GM18861 (cell line): Measurements from ENCODE around the gene CEACAM19.
"Not testable (repeated sequence)": the region's sequence is repeated elsewhere in the genome, so short reads cannot be mapped to it uniquely, and the experiment has no call there.

ENCODE experiments used
- ATAC-seq: cut with Tn5 transposase; IDR thresholded peaks from one replicate; pipeline ENCODE4 v1.9.1; 2021; ENCODE audit not compliant: unreplicated experiment

Gene CEACAM19

DNA sequence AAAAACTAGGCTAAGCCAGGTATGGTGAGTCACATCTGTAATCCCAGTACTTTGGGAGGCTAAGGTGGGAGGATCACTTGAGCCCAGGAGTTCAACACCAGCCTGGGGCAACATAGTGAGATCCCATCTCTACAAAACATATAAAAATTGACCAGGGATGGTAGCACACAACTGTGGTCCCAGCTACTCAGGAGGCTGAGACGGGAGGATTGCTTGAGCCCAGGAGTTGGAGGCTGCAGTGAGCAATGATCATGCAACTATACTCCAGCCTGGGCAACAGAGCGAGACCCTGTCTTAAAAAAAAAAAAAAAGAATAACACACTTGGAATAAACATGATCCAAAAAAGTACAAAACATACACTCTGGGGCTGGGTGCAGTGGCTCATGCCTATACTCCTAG is 1.3 kb upstream of the CEACAM19 start:
- not testable (repeated sequence) for ATAC-seq

DNA sequence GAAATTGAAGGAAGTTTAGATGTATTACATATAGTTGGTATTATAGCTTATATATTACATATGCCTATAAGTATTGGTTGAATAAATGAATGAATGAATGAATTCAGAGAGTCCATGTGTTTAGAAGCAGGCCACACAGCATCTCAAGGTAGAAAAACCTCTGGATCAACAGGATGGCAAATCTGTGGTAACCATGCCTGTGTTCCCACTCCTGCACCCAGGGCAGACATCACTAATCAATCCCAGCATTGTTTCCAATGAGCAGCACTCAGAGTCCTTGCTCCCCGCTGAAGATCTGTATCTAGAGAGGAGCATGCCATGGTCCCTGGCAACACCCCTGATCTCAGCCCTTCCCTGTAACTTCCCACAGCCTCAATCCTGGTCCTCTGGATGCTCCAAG is 944 bp downstream of the CEACAM19 start:
- ATAC-seq: no peak

DNA sequence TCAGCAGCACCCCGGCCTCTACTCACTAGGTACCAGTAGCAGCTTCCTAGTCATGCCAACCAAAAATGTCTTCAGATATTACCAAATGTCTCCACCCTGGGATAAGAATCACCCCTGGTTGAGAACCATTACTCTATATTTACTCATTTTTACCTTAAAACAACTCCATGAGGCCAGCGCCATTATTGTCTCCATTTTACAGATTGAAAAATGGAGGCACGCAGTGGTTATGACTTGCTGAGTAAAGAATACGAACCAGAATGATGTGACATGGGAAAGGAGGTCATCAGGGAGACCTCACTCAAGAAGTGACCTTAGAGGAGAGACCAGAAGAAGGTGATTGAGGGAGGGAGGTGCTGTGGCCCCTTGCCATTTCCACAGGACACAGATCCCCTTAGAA is 2.2 kb downstream of the CEACAM19 start:
- no peak for ATAC-seq

DNA sequence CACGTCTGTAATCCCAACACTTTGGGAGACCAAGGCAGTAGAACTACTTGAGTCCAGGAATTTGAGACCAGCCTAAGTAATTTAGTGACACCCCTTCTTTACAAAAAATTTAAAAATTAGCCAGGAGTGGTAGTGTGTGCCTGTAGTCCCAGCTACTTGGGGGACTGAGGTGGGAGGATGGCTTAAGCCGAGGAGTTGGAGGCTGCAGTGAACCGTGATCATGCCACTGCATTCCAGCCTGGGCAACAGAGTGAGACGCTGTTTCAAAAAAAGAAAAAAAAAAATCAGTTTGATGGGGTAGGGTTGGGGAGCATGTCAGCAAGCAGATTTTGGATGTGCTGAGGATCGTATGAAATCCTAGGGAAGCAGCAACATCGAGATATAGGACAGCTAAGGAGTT is 4.2 kb downstream of the CEACAM19 start:
- ATAC-seq: no peak

DNA sequence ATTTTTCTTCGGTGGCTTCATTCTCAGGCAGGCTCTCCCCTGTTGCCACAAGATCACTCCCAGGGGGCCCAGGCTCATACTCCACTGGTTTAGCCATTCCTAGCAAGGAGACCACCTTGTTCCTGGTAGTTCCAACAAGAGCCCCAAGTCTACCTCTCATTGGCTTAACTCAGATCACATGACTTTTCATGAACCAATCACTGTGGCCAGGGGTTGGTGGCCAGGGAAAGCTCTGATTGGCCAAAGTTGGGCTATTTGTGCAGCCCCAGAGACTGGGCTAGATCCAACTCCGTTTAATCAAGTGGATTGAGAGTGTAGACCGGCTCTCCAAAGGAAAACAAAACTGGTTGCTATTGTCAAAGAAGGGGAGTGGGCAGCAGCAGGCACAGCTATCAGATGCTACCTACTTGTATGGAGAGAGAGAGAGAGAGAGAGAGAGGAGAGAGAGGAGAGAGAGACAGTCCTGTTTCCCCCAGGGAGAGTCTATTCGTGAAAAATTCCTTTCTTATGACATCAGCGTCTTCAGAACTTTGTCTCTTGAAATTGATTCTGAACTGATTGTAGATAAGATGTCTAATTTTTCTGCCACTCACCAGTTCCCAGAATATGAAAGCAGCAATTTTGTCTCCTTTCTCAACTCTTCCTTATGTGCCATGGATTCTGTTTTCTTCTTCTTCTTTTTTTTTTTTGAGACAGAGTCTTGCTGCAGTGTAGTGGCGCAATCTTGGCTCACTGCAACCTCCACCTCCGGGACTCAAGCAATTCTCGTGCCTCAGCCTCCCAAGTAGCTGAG is 5.9 kb downstream of the CEACAM19 start:
- no peak for ATAC-seq

DNA sequence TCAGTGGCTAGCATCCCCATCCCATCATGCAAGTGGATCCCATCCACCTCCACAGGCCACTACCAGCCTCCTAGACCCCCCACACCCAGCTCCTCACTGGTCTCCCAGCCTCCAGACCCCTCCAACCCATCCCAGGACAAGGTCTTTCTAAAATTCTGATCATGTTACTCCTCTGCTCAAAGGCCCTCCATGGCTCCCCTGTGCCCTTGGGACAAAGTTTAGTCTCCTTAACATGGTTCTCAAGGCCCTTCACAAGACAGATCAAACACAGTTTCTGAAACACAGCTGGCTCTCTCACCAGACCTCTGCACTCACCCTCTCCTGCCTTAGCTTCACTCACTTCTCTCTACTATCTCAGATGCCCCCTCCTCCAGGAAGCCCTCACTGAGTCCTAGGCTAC is 9.3 kb downstream of the CEACAM19 start:
- ATAC-seq: no peak

DNA sequence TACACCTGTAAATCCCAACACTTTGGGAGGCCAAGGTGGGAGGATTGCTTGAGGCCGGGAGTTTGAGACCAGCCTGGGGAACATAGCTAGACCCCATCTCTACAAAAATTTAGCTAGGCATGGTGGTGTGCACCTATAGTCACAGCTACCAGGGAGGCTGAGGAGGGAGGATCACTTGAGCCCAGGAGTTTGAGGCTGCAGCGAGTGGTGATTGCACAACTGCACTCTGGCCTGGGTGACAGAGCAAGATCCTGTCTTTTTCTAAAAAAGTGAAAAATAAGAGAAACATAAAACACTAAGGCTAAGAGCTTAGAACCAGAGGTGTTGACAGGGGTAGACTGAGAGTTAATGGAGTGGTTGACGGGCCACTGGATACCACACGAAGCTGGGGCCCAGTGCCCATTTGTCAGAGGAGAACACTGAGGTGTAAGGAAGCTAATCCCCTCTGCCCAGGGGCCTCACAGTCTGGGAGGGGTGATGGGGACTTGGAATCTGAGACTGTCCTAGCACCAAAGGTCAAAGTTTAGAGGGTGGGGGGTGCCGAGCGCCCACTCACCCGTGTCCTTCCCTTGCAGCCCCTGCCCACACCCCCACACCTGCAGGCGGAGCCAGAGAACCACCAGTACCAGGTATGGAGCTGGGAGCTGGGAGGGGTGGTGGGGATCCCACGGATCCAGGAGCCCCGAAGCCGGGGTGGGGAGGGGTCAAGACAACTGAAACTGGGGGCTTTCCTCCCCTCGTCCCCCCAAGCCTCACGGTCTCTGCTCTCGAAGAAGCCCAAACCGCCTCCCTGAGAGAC is 10.9 kb downstream of the CEACAM19 start:
- no peak for ATAC-seq

DNA sequence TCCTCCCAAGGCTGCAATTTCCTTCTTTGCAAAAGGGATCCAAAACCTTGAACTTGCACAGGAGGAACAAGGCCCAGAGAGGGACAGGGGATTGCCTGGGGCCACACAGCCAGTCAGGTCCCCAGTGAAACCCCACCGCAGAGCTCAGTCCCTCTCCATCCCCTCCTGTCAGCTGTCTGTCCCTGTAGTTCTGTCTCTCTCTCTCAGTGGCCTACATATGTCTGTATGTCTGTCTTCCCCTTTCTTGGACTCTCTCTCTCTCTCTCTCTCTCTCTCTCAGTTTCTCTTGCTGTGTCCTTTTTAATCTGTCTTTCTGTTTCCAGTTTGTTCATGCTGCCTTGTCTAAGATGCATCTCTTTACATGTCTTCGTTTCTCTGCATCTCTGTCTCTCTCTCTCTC is 11.5 kb downstream of the CEACAM19 start:
- no peak for ATAC-seq

DNA sequence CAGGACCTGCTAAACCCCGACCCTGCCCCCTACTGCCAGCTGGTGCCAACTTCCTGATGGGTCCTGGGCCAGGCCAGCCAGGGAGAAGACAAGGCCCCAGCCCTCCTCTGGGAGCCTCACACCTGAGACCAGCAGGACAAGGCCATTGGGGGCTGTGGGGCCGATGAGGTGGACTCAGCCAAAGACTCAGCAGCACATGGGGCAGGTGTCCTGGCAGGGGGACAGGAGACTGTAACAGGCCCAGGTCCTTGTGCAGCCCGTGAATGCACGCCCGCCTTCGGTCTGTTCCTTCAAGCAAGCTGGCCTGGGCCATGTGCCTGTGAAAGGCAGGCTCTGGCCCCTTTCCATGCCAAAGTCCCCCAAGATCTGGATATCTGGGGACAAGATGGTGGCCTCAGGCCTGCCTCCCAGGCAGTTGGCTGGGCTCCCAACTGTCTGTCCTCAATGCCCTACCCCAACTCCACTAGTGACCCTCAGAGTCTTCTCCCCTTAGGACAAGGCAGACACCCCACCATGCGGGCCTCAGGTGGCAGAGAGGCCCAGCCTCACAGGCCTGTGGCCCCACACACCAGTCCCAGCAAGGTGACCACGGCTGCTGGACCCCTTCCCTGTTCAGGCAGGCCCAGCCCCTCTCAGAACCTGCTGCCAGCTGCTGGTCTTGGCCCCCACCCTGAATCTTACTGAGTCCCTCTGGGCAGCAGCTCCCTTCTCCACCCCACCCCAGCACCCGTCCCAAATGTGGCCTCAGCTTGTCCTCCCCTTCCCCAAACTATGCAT is 12.3 kb downstream of the CEACAM19 start:
- ATAC-seq: no peak

DNA sequence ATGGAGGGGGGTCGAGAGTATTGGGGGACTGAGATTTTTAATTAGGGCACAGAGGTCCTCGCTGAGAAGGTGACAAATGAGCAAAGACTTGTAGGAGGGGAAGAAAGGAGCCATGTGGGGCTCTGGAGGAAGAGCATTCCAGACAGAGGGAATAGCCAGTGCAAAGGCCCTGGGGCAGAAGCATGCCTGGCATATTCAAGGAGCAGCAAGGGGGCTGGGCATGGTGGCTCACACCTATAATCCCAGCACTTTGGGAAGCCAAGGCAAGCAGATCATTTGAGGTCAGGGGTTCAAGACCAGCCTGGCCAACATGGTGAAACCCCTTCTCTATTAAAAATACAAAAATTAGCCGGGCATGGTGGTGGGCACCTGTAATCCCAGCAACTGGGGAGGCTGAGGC is 13.1 kb downstream of the CEACAM19 start:
- not testable (repeated sequence) for ATAC-seq

DNA sequence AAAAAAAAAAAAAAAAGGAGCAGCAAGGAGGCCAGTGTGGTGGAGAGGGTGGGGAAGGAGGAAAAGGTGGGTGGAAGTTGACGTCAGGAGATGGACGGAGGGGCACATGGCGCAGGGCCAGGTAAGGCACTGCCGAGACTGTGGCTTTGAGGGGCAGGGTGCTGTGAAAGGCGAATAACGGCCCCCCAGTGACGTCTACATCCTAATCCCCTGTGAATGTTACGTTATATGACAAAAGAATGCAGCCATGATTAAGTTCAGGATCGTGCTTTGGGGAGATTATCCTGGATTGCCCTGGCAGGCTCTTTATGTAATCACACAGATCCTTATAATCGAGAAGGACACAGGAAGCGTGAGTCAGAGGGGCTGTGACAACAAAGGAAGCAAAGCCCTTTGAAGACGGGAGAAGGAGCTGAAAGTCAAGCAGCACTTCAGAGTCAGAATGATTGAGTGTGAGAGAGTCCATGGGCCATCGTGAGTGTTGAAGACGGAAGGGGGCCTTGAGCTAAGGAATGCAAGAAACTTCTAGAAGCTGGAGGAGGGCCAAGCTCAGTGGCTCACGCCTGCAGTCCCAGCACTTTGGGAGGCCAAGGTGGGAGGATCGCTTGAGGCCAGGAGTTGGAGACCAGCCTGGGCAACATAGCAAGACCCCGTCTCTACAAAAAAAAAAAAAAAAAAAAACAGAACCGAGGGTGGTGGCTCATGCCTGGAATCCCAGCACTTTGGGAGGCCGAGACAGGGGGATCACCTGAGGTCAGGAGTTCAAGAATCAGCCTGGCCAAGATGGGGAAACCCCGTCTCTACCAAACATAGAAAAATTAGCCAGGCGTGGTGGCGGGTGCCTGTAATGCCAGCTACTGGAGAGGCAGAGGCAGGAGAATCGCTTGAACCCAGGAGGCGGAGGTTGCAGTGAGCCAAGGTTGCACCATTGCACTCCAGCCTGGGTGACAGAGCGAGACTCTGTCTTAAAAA is 13.9 kb downstream of the CEACAM19 start:
- ATAC-seq: no peak

DNA sequence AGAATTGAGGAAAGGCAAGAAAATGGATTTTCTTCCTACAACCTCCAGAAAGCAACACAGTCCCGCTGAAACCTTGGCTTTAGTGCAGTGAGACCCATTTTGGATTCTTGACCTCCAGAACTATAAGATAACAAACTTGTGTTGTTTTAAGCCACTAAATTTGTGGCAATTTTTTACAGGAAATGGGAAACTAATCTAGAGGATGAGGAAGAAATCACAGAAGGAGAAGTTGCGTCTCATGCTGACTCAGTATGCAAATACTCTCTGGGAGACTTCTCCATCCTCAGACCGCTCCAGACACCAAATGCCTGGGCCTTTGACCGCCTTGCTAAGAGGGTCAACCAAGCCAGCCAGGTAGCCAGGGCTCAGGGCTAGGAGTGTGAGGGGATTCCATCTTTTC is 14.6 kb downstream of the CEACAM19 start:
- ATAC-seq: no peak

DNA sequence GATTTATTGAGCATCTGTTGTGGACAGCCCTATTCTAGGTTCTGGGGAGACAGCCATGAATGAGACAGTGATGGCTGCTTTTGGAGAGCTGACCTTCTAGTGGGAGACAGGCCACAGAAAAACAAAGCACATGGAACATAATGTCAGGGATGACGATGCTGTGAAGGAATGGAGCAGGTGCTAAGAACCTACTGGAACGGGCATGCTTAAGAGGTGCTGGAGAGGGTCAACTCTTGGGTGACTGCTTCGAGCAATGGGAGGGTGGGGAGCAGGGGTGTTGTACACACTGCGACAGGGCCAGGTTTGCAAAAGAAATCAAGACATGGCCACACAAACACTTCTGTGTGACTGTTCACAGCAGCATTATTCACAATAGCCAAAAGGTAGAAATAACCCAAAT is 15.6 kb downstream of the CEACAM19 start:
- no peak for ATAC-seq

DNA sequence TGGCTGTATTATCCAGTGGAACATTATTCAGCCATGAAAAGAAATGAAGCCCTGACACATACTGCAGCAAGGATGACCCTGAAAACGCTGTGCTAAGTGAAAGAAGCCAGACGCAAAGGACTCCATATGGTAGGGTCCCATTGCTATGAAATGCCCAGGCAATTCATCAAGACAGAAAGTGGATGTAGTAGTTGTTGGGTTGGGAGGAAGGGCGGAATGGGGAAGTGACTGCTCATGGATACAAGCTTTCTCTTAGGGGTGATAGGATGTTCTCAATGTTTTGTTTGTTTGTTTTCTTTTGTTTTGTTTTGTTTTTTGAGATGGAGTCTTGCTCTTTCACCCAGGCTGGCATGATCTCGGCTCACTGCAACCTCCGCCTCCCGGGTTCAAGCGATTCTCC is 16.6 kb downstream of the CEACAM19 start:
- ATAC-seq: no peak

DNA sequence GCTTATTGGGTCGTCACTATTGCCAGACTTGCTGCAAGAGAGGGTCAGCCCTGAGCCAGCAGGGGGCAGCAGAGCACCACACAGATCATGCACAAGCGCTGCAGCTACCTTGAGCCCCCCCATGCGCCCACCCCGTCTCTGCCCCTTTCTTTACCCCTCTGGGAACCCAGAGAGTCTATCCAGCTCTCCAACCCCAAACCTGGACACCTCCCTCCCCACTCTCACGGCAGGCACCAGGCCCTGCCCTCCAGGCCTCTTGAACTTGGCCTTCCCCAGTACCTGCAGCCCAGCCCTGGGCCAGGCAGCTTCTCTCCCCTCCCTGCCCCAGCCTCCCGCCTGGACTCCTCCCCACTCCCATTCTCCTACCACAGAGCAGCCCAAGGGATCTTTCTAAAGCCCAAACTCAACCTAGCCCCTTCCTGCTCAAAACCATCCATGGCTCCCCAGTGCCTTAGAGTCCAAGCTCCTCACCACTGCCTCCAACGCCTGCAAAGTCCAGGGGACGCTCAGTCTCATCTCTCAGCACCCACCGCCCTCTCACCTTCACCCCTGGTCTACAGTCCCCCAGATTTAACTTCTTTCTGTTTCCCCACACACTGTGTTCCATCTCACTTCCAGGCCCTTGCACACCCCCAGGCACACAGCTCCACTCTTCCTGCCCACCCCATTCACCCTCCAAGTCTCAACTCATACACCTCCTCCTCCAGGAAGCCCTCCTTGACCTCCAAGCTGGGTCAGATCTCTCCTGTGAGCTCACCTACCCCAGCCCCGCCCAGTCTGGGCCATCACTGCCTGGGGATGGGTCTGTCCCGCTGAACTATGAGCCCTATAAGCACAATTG is 18.2 kb downstream of the CEACAM19 start:
- ATAC-seq: no peak

DNA sequence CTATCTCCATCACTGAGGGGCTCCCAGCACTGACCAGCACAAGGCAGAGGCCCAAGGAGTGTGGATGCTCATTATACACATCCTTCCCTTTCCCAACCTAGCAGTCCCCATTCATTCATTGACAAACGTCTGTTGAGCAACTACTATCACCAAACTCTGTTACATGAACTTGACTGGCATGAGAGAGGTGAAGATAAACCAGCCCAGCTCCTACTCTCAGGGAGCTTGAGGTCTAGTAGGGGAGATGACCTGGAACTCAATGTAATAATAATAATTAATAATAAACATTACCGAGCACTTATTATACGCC is 18.8 kb downstream of the CEACAM19 start:
- no peak for ATAC-seq

DNA sequence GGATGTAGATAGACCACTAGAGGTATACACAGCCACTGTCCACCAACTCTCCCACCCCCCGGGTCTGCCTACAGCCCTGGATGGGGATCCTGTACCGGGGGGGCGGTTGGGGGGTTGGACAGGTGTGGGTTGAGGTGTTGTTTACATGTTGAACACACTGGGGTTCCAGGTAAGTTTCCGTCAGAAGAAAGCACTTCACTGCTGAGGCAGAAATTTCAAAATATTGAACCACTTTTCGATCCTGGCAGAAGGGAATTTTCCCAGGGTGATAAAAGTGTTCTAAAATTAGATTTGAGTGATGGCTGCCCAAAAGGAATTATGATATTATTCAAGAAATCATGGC is 21.1 kb downstream of the CEACAM19 start:
- no peak for ATAC-seq

DNA sequence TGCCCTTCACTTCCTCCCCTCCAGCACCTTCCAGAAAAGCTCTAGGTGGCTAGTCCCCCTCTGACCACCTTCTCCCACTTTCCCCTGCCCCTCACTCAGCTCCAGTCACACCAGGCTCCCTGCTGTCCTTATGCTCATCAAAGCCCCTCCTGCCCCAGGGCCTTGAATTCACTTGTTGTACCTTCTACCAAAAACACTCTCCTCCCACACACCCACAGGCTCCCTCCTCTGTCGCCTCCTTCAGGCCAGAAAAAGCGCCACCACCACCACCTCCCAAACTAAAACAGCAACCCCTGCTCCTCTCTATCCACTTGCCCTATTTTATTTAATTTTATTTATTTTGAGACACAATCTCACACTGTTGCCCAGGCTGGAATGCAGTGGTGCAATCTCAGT is 22.9 kb downstream of the CEACAM19 start:
- no peak for ATAC-seq

DNA sequence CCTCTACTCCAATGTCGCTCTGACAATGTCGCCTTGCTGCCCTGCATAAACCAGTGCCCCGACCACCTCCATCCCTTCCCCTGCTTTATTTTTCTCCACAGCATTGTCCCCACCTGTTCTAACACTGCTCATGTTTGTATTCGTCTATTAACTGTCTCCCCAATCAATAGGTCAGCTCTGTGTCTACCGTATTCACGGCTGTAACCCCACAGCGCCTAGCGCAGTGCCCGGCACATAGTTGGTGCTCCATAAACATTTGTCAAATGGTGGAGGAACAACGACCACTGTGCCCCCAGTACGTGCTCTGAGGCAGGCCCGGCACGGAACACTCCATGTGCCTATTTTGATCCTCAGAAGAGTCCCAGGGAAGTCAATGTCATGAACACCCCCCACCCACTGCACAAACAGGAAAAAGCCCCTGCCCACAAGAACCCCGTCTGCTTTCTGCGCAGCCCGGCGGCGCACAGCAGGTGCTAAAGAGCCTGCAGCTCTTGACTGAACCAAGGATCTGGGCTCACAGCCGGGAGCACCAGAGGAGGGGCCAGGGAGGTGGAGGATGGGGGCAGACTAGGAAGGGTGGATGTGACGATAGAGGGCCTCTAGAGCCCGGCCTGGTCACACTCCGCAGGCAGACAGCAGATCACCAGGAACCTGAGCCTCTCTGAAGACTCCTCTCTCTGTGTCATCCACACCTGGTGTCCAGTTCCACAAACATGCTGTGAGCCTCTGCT is 25.8 kb downstream of the CEACAM19 start:
- ATAC-seq: no peak
